Transverse colon (tissue), 4 donors: ENCODE measurements around the gene ANKFN1. TPM values are rescaled to one million over a fixed set of nuclear protein-coding genes. Genes with fewer than 3 reads are reported as not detected.

Experiments
- DNase-seq: peaks from one replicate; pipeline ENCODE4 v3.0.0-alpha.2; 2019
- H3K27ac ChIP-seq, 4 donors: fragments of 200-600 bp; sonication (generic); 2 replicates each; pipeline ENCODE4 v1.5.1; 2016 to 2018; ENCODE audit warnings: inconsistent platforms in 4 of 4
- H3K27me3 ChIP-seq: fragments of 200-600 bp; sonication (generic); 2 replicates; pipeline ENCODE4 v1.5.1; 2017; ENCODE audit warnings: inconsistent platforms
- H3K36me3 ChIP-seq, 4 donors: fragments of 200-600 bp; sonication (generic); 2 replicates each; pipeline ENCODE4 v1.5.1; 2017 to 2019; ENCODE audit warnings: inconsistent platforms in 4 of 4
- H3K4me1 ChIP-seq, 4 donors: fragments of 200-600 bp; sonication (generic); 2 replicates each; pipeline ENCODE4 v1.5.1; 2017 to 2020; ENCODE audit warnings: inconsistent platforms in 4 of 4
- H3K4me3 ChIP-seq, 4 donors: fragments of 200-600 bp; sonication (generic); 1 replicate in 1 of 4; 2 replicates in 3 of 4; pipeline versions ENCODE4 v1.5.1 to v1.6.1; 2017 to 2019; ENCODE audit warnings: inconsistent platforms in 4 of 4
- H3K9me3 ChIP-seq, 2 donors: fragments of 200-600 bp; sonication (generic); 2 replicates each; pipeline ENCODE4 v1.5.1; 2017 to 2019; ENCODE audit warnings: inconsistent platforms in 2 of 2
- EP300 ChIP-seq: sonication (generic); formaldehyde crosslinking; IDR thresholded peaks from one replicate; pipeline ENCODE4 v1.6.1; 2017; ENCODE audit warnings: antibody characterized with exemption, low read depth
- POLR2A ChIP-seq: fragments of 450-650 bp; IDR thresholded peaks from one replicate; pipeline ENCODE4 v1.6.1; 2016; ENCODE audit warnings: antibody characterized with exemption, mild to moderate bottlenecking, moderate library complexity
- POLR2AphosphoS5 ChIP-seq, 3 donors: sonication (generic); formaldehyde crosslinking; IDR thresholded peaks; one replicate each; pipeline ENCODE4 v1.6.1; 2016; ENCODE audit warnings: antibody characterized with exemption in 3 of 3
- WGBS, 2 donors: methylation state at CpG; one replicate each; pipeline ENCODE4 v1.1.5; 2018; ENCODE audit warnings: low coverage in 1 of 2; 5-methylcytosine and 5-hydroxymethylcytosine counted together
- in situ Hi-C, 4 donors: fragments of 200-750 bp; cut with MboI; loops; one replicate each; pipeline versions ENCODE4 v1.15.0 to v1.15.1; 2017; ENCODE audit warnings: low sequenced_read_pairs in 3 of 4, low pct_ligation_motif_present in 1 of 4, low pct_unique_long_range_greater_than_20kb in 1 of 4
- intact Hi-C: fragments of 100-400 bp; cut with DNase I; formaldehyde crosslinking; loops from one replicate; pipeline ENCODE4 v1.15.1; 2023; ENCODE audit warnings: low total_unique reads
- total RNA-seq, 4 donors: library from RNA; depleted of rRNA; stranded (reverse); fragments of >200 nt; gene quantifications; one replicate each; pipeline ENCODE4 v1.1.0, GENCODE V29; 2016
- TF ChIP-seq, protein P1 (sequence below), 5 experiments: fragments of 200-600 bp in 3 of 5; fragments of 450-650 bp in 2 of 5; sonication (generic) in 3 of 5; IDR thresholded peaks; 1 replicate in 2 of 5; 2 replicates in 3 of 5; pipeline ENCODE4 v1.5.1; 2016 to 2017; ENCODE audit warnings: antibody characterized with exemption in 5 of 5, inconsistent platforms in 3 of 5, mild to moderate bottlenecking in 2 of 5, moderate library complexity in 1 of 5

Gene ANKFN1
- total RNA-seq, 4 donors from 2014 or later: 1.2 TPM; not detected in 3

GRCh38 chr17:56350592-56350991 lies 197.3 kb downstream of the ANKFN1 start:
- in situ Hi-C loops: loop anchor here in 1 of 4 donors (25.0 kb wide), 2 partner anchors 88 to 112 kb away; no protein-coding TSS in a partner anchor
- DNase-seq: no peak
- no peaks in the 10 kb centered on the region for H3K27me3 ChIP-seq

GRCh38 chr17:56351675-56352074 lies 198.4 kb downstream of the ANKFN1 start:
- peaks cover 0 to 2% of the 10 kb centered on the region in 2 donors for H3K9me3 ChIP-seq
- DNase-seq: no peak
- H3K36me3 ChIP-seq: no peaks in the 10 kb centered on the region
- no peaks in the 10 kb centered on the region for H3K27me3 ChIP-seq
- H3K4me1 ChIP-seq: no peaks in the 10 kb centered on the region
- no peak for TF ChIP-seq POLR2A
- TF ChIP-seq POLR2AphosphoS5 (IDR thresholded peaks at IDR 0.05): no peak
- TF ChIP-seq, protein P1, sequence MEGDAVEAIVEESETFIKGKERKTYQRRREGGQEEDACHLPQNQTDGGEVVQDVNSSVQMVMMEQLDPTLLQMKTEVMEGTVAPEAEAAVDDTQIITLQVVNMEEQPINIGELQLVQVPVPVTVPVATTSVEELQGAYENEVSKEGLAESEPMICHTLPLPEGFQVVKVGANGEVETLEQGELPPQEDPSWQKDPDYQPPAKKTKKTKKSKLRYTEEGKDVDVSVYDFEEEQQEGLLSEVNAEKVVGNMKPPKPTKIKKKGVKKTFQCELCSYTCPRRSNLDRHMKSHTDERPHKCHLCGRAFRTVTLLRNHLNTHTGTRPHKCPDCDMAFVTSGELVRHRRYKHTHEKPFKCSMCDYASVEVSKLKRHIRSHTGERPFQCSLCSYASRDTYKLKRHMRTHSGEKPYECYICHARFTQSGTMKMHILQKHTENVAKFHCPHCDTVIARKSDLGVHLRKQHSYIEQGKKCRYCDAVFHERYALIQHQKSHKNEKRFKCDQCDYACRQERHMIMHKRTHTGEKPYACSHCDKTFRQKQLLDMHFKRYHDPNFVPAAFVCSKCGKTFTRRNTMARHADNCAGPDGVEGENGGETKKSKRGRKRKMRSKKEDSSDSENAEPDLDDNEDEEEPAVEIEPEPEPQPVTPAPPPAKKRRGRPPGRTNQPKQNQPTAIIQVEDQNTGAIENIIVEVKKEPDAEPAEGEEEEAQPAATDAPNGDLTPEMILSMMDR (IDR thresholded peaks at IDR 0.05): no peak
- TF ChIP-seq EP300: no peak
- in situ Hi-C loops: loop anchor here in 1 of 4 donors (25.0 kb wide), 2 partner anchors 89 to 111 kb away; no protein-coding TSS in a partner anchor
- 49 to 62% methylated on average over 5 of the region's 5 CpGs for WGBS, 2 donors
- intact Hi-C loops: no loop called here
- no peak overlapping the region for H3K4me3 ChIP-seq
- no peak overlapping the region for H3K27ac ChIP-seq

More at GRCh38 chr17:56350592-56350991, 197.3 kb downstream of the ANKFN1 start:
- no peak overlapping the region for H3K4me3 ChIP-seq
- no peaks in the 10 kb centered on the region for H3K4me1 ChIP-seq
- intact Hi-C loops: no loop called here
- peaks cover 0 to 8% of the 10 kb centered on the region in 2 donors for H3K9me3 ChIP-seq
- no peak overlapping the region for H3K27ac ChIP-seq
- TF ChIP-seq POLR2AphosphoS5 (IDR thresholded peaks at IDR 0.05) (no peak), POLR2A (no peak), EP300 (no peak)
- TF ChIP-seq, protein P1 (IDR thresholded peaks at IDR 0.05): no peak
- 82 to 86% methylated on average over 8 of the region's 8 CpGs for WGBS, 2 donors
- no peaks in the 10 kb centered on the region for H3K36me3 ChIP-seq

DNA sequence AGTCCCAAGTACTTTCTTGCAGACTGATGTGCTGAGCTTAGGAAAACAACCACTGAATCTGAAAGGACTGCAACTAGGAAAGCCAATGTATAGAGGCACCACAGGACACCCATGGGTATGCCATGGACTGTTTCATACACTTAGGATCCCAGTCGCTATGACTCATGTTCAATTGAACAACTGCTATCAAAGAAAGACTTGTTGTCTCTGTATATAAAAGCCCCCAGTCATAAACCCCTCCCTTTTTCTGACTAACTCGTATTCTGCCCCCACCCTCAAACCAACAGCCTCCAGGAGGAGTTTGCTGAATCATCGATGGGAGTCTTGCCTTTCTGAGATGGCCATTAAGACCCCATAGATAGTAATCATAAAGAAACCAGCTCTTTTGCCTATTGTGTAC lies 205.4 kb downstream of the ANKFN1 start:
- Histone ChIP-seq H3K9me3 (no peaks in the 10 kb centered on the region), H3K27ac (no peak overlapping the region), H3K27me3 (no peaks in the 10 kb centered on the region), H3K4me1 (no peaks in the 10 kb centered on the region), H3K36me3 (no peaks in the 10 kb centered on the region), H3K4me3 (no peak overlapping the region)
- DNase-seq: no peak
- TF ChIP-seq POLR2A: no peak
- TF ChIP-seq EP300: no peak
- TF ChIP-seq, protein P1 (IDR thresholded peaks at IDR 0.05): no peak
- no peak for TF ChIP-seq POLR2AphosphoS5 (IDR thresholded peaks at IDR 0.05)
- intact Hi-C loops (no loop called here), in situ Hi-C loops (loop anchor here in 1 of 4 donors (25.0 kb wide), 2 partner anchors 96 to 104 kb away; no protein-coding TSS in a partner anchor)
- 50 to 56% methylated on average over 3 of the region's 3 CpGs for WGBS, 2 donors

GRCh38 chr17:56359518-56359917 lies 206.2 kb downstream of the ANKFN1 start:
- H3K9me3 ChIP-seq: no peaks in the 10 kb centered on the region
- in situ Hi-C loops: loop anchor here in 1 of 4 donors (25.0 kb wide), 2 partner anchors 97 to 103 kb away; no protein-coding TSS in a partner anchor
- H3K36me3 ChIP-seq: no peaks in the 10 kb centered on the region
- no peak overlapping the region for H3K27ac ChIP-seq
- WGBS, 2 donors: 38% methylated on average over 2 of the region's 2 CpGs; no CpG with 5 or more reads in 1 of the 2 donors
- H3K27me3 ChIP-seq: no peaks in the 10 kb centered on the region
- TF ChIP-seq, protein P1 (IDR thresholded peaks at IDR 0.05): no peak
- no peak for TF ChIP-seq POLR2A
- no peak for TF ChIP-seq EP300
- no peak for TF ChIP-seq POLR2AphosphoS5 (IDR thresholded peaks at IDR 0.05)
- no peaks in the 10 kb centered on the region for H3K4me1 ChIP-seq
- intact Hi-C loops: no loop called here
- no peak overlapping the region for H3K4me3 ChIP-seq
- DNase-seq: no peak
